HepG2 (cell line): Measurements from ENCODE around the gene VASN. TPM values are rescaled to one million over a fixed set of nuclear protein-coding genes. Genes with fewer than 3 reads are reported as not detected.

Experiments
- BHLHE40 ChIP-seq: IDR thresholded peaks from 2 replicates; pipeline ENCODE4 v1.6.1; 2011; ENCODE audit warnings: low read length, improper control_type of control experiment
- CREB1 ChIP-seq, 2 experiments: fragments of 450-650 bp in 1 of 2; IDR thresholded peaks; 2 replicates each; pipeline ENCODE4 v1.6.1; 2016 to 2017; ENCODE audit warnings: control low read depth in 1 of 2, mild to moderate bottlenecking in 1 of 2, missing compliant biosample characterization in 1 of 2, missing genetic modification characterization in 1 of 2
- CSRNP2 ChIP-seq: sonication (generic); formaldehyde crosslinking; conservative IDR thresholded peaks from 2 replicates; pipeline ENCODE4 v1.8.0; 2022; ENCODE audit warnings: low read depth, missing genetic modification reagents
- GATA4 ChIP-seq: sonication (generic); IDR thresholded peaks from 2 replicates; pipeline ENCODE4 v1.6.1; 2016; ENCODE audit warnings: antibody characterized with exemption, low read depth, borderline replicate concordance
- JUNB ChIP-seq: sonication (generic); formaldehyde crosslinking; IDR thresholded peaks from 2 replicates; pipeline ENCODE4 v1.8.0; 2022; ENCODE audit warnings: missing genetic modification reagents, mild to moderate bottlenecking, borderline replicate concordance
- KDM6A ChIP-seq: IDR thresholded peaks from 2 replicates; pipeline ENCODE4 v1.6.1; 2016; ENCODE audit warnings: low read depth
- KLF11 ChIP-seq: IDR thresholded peaks from 2 replicates; pipeline ENCODE4 v1.6.1; 2016; ENCODE audit warnings: missing compliant biosample characterization
- MLX ChIP-seq: IDR thresholded peaks from 2 replicates; pipeline ENCODE4 v1.6.1; 2016
- MXI1 ChIP-seq: IDR thresholded peaks from 3 replicates; pipeline ENCODE4 v1.6.1; 2012; ENCODE audit warnings: low read depth, low read length, inconsistent platforms, borderline replicate concordance
- NR3C1 ChIP-seq: sonication (generic); formaldehyde crosslinking; IDR thresholded peaks from 2 replicates; pipeline ENCODE4 v1.4.0; 2020; ENCODE audit warnings: missing genetic modification reagents
- PAF1 ChIP-seq: IDR thresholded peaks from 2 replicates; pipeline ENCODE4 v1.6.1; 2016; ENCODE audit warnings: missing genetic modification reagents, missing compliant biosample characterization
- SIX1 ChIP-seq: sonication (generic); formaldehyde crosslinking; IDR thresholded peaks from 2 replicates; pipeline ENCODE4 v1.4.0; 2020; ENCODE audit warnings: missing genetic modification reagents, borderline replicate concordance
- SP140L ChIP-seq: sonication (generic); formaldehyde crosslinking; IDR thresholded peaks from 2 replicates; pipeline ENCODE4 v1.4.0; 2020; ENCODE audit warnings: missing genetic modification reagents, borderline replicate concordance
- ZFX ChIP-seq: sonication (generic); formaldehyde crosslinking; IDR thresholded peaks from 2 replicates; pipeline ENCODE4 v1.4.0; 2020; ENCODE audit warnings: mild to moderate bottlenecking, low read depth, missing genetic modification reagents, moderate library complexity
- ZIK1 ChIP-seq: sonication (generic); formaldehyde crosslinking; IDR thresholded peaks from 2 replicates; pipeline ENCODE4 v1.5.0; 2020; ENCODE audit warnings: mild to moderate bottlenecking, low read depth, missing genetic modification reagents, borderline replicate concordance
- ZMYM3 ChIP-seq: sonication (generic); formaldehyde crosslinking; IDR thresholded peaks from 2 replicates; pipeline ENCODE4 v1.5.1; 2020; ENCODE audit warnings: mild to moderate bottlenecking, missing genetic modification reagents
- ZNF224 ChIP-seq: sonication (generic); formaldehyde crosslinking; IDR thresholded peaks from 2 replicates; pipeline ENCODE4 v1.5.0; 2020; ENCODE audit warnings: mild to moderate bottlenecking, missing genetic modification reagents
- ZNF234 ChIP-seq: sonication (generic); formaldehyde crosslinking; conservative IDR thresholded peaks from 2 replicates; pipeline ENCODE4 v1.5.1; 2020; ENCODE audit warnings: mild to moderate bottlenecking, missing genetic modification reagents
- ZNF333 ChIP-seq: sonication (generic); formaldehyde crosslinking; IDR thresholded peaks from 2 replicates; pipeline ENCODE4 v1.4.0; 2020; ENCODE audit warnings: mild to moderate bottlenecking, missing genetic modification reagents, borderline replicate concordance
- ZNF572 ChIP-seq: sonication (generic); formaldehyde crosslinking; IDR thresholded peaks from 2 replicates; pipeline ENCODE4 v1.5.1; 2020; ENCODE audit warnings: mild to moderate bottlenecking, missing genetic modification reagents
- polyA plus RNA-seq, 8 experiments: library from polyadenylated mRNA; depleted of rRNA in 3 of 8; stranded (reverse) in 7 of 8; unstranded in 1 of 8; fragments of >200 nt; fragmentation: Illumina TruSeq in 4 of 8; extraction: Trizol in 4 of 8; gene quantifications; 2 replicates each; pipeline versions ENCODE4 v1.2.1 to v1.2.3, GENCODE V29; 2011 to 2016; ENCODE audit warnings: low read depth in 4 of 8, missing spikeins in 1 of 8, mixed read lengths in 1 of 8; ENCODE audit not compliant: insufficient read depth in 1 of 8
- total RNA-seq, 5 experiments: library from RNA; depleted of rRNA; stranded (reverse); fragments of >200 nt; fragmentation: Illumina TruSeq; extraction: Trizol; gene quantifications; 2 replicates each; pipeline ENCODE4 v1.2.3, GENCODE V29; 2016; ENCODE audit warnings: low read depth in 1 of 5
- TF ChIP-seq, protein P1 (sequence below): sonication (generic); formaldehyde crosslinking; IDR thresholded peaks from 2 replicates; pipeline ENCODE4 v1.5.0; 2020; ENCODE audit warnings: mild to moderate bottlenecking, missing genetic modification reagents, borderline replicate concordance

The VASN gene
- total and polyA plus RNA-seq, 2 of the 13 experiments (the other 11 are each of a cell fraction or from before 2014, with no cell fraction given), result 8.4 to 18.2 TPM

GRCh38 chr16:4328046-4328781, 43.4 kb upstream of the VASN start (continued):
- no peak; the same call in 1 of the 2 replicates for TF ChIP-seq SIX1
- peak; percentile 90 for TF ChIP-seq ZMYM3 (CRISPR knock-in tag)
- TF ChIP-seq KLF11, result no peak
- TF ChIP-seq JUNB (CRISPR knock-in tag), result no peak
- no peak for TF ChIP-seq NR3C1 (CRISPR knock-in tag)
- TF ChIP-seq ZNF224 (CRISPR knock-in tag), result peak; percentile 57; the same call in 1 of the 2 replicates
- TF ChIP-seq ZNF572 (CRISPR knock-in tag), result no peak
- TF ChIP-seq, protein P1, sequence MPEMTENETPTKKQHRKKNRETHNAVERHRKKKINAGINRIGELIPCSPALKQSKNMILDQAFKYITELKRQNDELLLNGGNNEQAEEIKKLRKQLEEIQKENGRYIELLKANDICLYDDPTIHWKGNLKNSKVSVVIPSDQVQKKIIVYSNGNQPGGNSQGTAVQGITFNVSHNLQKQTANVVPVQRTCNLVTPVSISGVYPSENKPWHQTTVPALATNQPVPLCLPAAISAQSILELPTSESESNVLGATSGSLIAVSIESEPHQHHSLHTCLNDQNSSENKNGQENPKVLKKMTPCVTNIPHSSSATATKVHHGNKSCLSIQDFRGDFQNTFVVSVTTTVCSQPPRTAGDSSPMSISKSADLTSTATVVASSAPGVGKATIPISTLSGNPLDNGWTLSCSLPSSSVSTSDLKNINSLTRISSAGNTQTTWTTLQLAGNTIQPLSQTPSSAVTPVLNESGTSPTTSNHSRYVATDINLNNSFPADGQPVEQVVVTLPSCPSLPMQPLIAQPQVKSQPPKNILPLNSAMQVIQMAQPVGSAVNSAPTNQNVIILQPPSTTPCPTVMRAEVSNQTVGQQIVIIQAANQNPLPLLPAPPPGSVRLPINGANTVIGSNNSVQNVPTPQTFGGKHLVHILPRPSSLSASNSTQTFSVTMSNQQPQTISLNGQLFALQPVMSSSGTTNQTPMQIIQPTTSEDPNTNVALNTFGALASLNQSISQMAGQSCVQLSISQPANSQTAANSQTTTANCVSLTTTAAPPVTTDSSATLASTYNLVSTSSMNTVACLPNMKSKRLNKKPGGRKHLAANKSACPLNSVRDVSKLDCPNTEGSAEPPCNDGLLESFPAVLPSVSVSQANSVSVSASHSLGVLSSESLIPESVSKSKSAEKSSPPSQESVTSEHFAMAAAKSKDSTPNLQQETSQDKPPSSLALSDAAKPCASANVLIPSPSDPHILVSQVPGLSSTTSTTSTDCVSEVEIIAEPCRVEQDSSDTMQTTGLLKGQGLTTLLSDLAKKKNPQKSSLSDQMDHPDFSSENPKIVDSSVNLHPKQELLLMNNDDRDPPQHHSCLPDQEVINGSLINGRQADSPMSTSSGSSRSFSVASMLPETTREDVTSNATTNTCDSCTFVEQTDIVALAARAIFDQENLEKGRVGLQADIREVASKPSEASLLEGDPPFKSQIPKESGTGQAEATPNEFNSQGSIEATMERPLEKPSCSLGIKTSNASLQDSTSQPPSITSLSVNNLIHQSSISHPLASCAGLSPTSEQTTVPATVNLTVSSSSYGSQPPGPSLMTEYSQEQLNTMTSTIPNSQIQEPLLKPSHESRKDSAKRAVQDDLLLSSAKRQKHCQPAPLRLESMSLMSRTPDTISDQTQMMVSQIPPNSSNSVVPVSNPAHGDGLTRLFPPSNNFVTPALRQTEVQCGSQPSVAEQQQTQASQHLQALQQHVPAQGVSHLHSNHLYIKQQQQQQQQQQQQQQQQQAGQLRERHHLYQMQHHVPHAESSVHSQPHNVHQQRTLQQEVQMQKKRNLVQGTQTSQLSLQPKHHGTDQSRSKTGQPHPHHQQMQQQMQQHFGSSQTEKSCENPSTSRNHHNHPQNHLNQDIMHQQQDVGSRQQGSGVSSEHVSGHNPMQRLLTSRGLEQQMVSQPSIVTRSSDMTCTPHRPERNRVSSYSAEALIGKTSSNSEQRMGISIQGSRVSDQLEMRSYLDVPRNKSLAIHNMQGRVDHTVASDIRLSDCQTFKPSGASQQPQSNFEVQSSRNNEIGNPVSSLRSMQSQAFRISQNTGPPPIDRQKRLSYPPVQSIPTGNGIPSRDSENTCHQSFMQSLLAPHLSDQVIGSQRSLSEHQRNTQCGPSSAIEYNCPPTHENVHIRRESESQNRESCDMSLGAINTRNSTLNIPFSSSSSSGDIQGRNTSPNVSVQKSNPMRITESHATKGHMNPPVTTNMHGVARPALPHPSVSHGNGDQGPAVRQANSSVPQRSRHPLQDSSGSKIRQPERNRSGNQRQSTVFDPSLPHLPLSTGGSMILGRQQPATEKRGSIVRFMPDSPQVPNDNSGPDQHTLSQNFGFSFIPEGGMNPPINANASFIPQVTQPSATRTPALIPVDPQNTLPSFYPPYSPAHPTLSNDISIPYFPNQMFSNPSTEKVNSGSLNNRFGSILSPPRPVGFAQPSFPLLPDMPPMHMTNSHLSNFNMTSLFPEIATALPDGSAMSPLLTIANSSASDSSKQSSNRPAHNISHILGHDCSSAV (CRISPR knock-in tag), result no peak
- no peak for TF ChIP-seq SP140L
- no peak; the same call in 2 of the 3 replicates for TF ChIP-seq MXI1
- no peak for TF ChIP-seq ZNF234 (CRISPR knock-in tag)
- TF ChIP-seq ZIK1 (CRISPR knock-in tag), result peak; percentile 38; the same call in 1 of the 2 replicates
- no peak for TF ChIP-seq CSRNP2 (CRISPR knock-in tag)
- TF ChIP-seq BHLHE40, result no peak
- no peak for TF ChIP-seq GATA4
- TF ChIP-seq PAF1 (CRISPR knock-in tag), result no peak
- TF ChIP-seq ZFX (CRISPR knock-in tag), result peak; percentile 89
- TF ChIP-seq KDM6A (CRISPR knock-in tag), result no peak
- TF ChIP-seq ZNF333 (CRISPR knock-in tag), result no peak
- no peak for TF ChIP-seq CREB1 (IDR thresholded peaks at IDR 0.05)
- no peak for TF ChIP-seq CREB1 (CRISPR knock-in tag; IDR thresholded peaks at IDR 0.05)
- no peak for TF ChIP-seq MLX
